IMR-90 (cell line): ENCODE data around the gene TMEM63B. TPM values are rescaled to one million over a fixed set of nuclear protein-coding genes. Genes with fewer than 3 reads are reported as not detected.
A peak's percentile ranks its signal among the peaks of the same experiment; 100 is the strongest.

Experiments used
- ATAC-seq: fragments of 200-7000 bp; cut with Tn5 transposase; 2 replicates; pipeline ENCODE4 v1.9.1; 2020; ENCODE audit warnings: low read depth, mild to moderate bottlenecking, moderate library complexity
- BruUV-seq: library from RNA; stranded (reverse); fragments of 400-500 nt; replicated peaks from 2 replicates; lab custom pipeline; 2021; lab: Mats Ljungman, UMichigan
- CTCF ChIA-PET: fragments of 300-600 bp; formaldehyde crosslinking; extraction: SDS; loops from one replicate; lab custom pipeline; 2021; ENCODE audit warnings: antibody characterized with exemption; lab: Yijun Ruan, JAX
- POLR2A ChIA-PET: fragments of 300-600 bp; sonication (Branson Sonifier 250); formaldehyde crosslinking; loops from one replicate; lab custom pipeline; 2022; ENCODE audit warnings: antibody characterized with exemption; ENCODE audit not compliant: unreplicated experiment; lab: Charles Lee
- DNase-seq: peaks from one replicate; pipeline ENCODE4 v3.0.0; 2013
- H2AFZ ChIP-seq: replicated peaks from 2 replicates; pipeline ENCODE3; 2013; ENCODE audit warnings: low read length, mild to moderate bottlenecking; ENCODE audit not compliant: poor library complexity
- H2AK5ac ChIP-seq: 2 replicates; pipeline ENCODE4 v1.6.1; 2013; ENCODE audit warnings: low read depth, low read length, inconsistent platforms
- H2AK9ac ChIP-seq: replicated peaks from 2 replicates; pipeline ENCODE3; 2013; ENCODE audit warnings: mild to moderate bottlenecking, low read depth, low read length, moderate library complexity; ENCODE audit not compliant: poor library complexity
- H2BK120ac ChIP-seq: 2 replicates; pipeline ENCODE4 v1.6.1; 2013; ENCODE audit warnings: low read depth, low read length, inconsistent platforms
- H2BK15ac ChIP-seq: 3 replicates; pipeline ENCODE4 v1.6.1; 2013; ENCODE audit warnings: low read depth, low read length, inconsistent platforms
- H2BK20ac ChIP-seq: 2 replicates; pipeline ENCODE4 v1.6.1; 2013; ENCODE audit warnings: low read depth, mild to moderate bottlenecking, inconsistent platforms, low read length, moderate library complexity
- H2BK5ac ChIP-seq: 2 replicates; pipeline ENCODE4 v1.6.1; 2013; ENCODE audit warnings: mild to moderate bottlenecking, low read depth, low read length, inconsistent platforms; ENCODE audit not compliant: poor library complexity, severe bottlenecking
- H3K14ac ChIP-seq: replicated peaks from 2 replicates; pipeline ENCODE4 v1.6.1; 2013; ENCODE audit warnings: low read depth, low read length, inconsistent platforms
- H3K18ac ChIP-seq: 2 replicates; pipeline ENCODE4 v1.6.1; 2013; ENCODE audit warnings: low read depth, low read length, control low read depth
- H3K23ac ChIP-seq: 2 replicates; pipeline ENCODE4 v1.6.1; 2013; ENCODE audit warnings: low read depth, low read length, inconsistent platforms
- H3K27ac ChIP-seq: 2 replicates; pipeline ENCODE4 v1.5.1; 2013; ENCODE audit warnings: mild to moderate bottlenecking, control low read depth, low read length; ENCODE audit not compliant: insufficient read depth
- H3K27me3 ChIP-seq: 2 replicates; pipeline ENCODE4 v1.6.1; 2013; ENCODE audit warnings: low read length; ENCODE audit not compliant: control insufficient read depth, insufficient read depth
- H3K36me3 ChIP-seq: 2 replicates; pipeline ENCODE4 v1.6.1; 2013; ENCODE audit warnings: low read length, mixed read lengths; ENCODE audit not compliant: control insufficient read depth, insufficient read depth
- H3K4ac ChIP-seq: 2 replicates; pipeline ENCODE4 v1.6.1; 2013; ENCODE audit warnings: low read depth, low read length, inconsistent platforms
- H3K4me1 ChIP-seq: 2 replicates; pipeline ENCODE4 v1.6.1; 2013; ENCODE audit warnings: low read length, mixed read lengths; ENCODE audit not compliant: control insufficient read depth, insufficient read depth
- H3K4me2 ChIP-seq: 2 replicates; pipeline ENCODE4 v1.6.1; 2013; ENCODE audit warnings: low read depth, mild to moderate bottlenecking, control low read depth, low read length, moderate library complexity
- H3K4me3 ChIP-seq: 2 replicates; pipeline ENCODE4 v1.5.1; 2013; ENCODE audit warnings: low read depth, mild to moderate bottlenecking, control low read depth, low read length, moderate library complexity; ENCODE audit not compliant: insufficient read depth
- H3K56ac ChIP-seq: 2 replicates; pipeline ENCODE4 v1.6.1; 2013; ENCODE audit warnings: low read length, inconsistent platforms; ENCODE audit not compliant: insufficient read depth; ENCODE audit errors: extremely low read depth
- H3K79me1 ChIP-seq, 2 experiments: 2 replicates each; pipeline ENCODE4 v1.6.1; 2013; ENCODE audit warnings: low read length in 2 of 2, inconsistent platforms in 1 of 2, low read depth in 1 of 2
- H3K9ac ChIP-seq: 2 replicates; pipeline ENCODE4 v1.6.1; 2013; ENCODE audit warnings: low read depth, low read length, control low read depth
- H3K9me1 ChIP-seq: 2 replicates; pipeline ENCODE4 v1.6.1; 2013; ENCODE audit warnings: low read length, inconsistent platforms; ENCODE audit not compliant: insufficient read depth
- H3K9me3 ChIP-seq: 2 replicates; pipeline ENCODE4 v1.6.1; 2013; ENCODE audit warnings: low read length; ENCODE audit not compliant: control insufficient read depth, insufficient read depth
- H4K20me1 ChIP-seq: 2 replicates; pipeline ENCODE4 v1.6.1; 2013; ENCODE audit warnings: low read length, inconsistent platforms; ENCODE audit not compliant: insufficient read depth
- H4K5ac ChIP-seq: 2 replicates; pipeline ENCODE4 v1.6.1; 2013; ENCODE audit warnings: mild to moderate bottlenecking, low read depth, low read length, control low read depth
- H4K8ac ChIP-seq, 2 experiments: 2 replicates each; pipeline ENCODE4 v1.6.1; 2013; ENCODE audit warnings: low read depth in 2 of 2, low read length in 2 of 2, control low read depth in 1 of 2, inconsistent platforms in 1 of 2
- H4K91ac ChIP-seq: 2 replicates; pipeline ENCODE4 v1.6.1; 2013; ENCODE audit warnings: low read depth, low read length, inconsistent platforms; ENCODE audit not compliant: insufficient read depth
- CEBPB ChIP-seq: IDR thresholded peaks from 2 replicates; pipeline ENCODE4 v1.6.1; 2012; ENCODE audit warnings: low read depth, low read length, improper control_type of control experiment
- NFE2L2 ChIP-seq: fragments of 150-350 bp; IDR thresholded peaks from 2 replicates; pipeline ENCODE4 v1.6.1; 2016; ENCODE audit warnings: low read depth, mild to moderate bottlenecking, low read length
- RFX5 ChIP-seq: IDR thresholded peaks from 2 replicates; pipeline ENCODE4 v1.8.0; 2012; ENCODE audit warnings: low read depth, mild to moderate bottlenecking, low read length, moderate library complexity
- USF2 ChIP-seq: fragments of 150-350 bp; IDR thresholded peaks from 2 replicates; pipeline ENCODE4 v1.6.1; 2017; ENCODE audit warnings: mild to moderate bottlenecking, antibody characterized with exemption, low read length, low read depth
- WGBS, 2 experiments: methylation state at CpG; one replicate each; pipeline versions ENCODE4 v1.1.5 to v1.1.7; 2013; ENCODE audit warnings: missing lambda C conversion rate in 2 of 2; ENCODE audit not compliant: insufficient read length in 1 of 2; ENCODE audit errors: extremely low coverage in 2 of 2; 5-methylcytosine and 5-hydroxymethylcytosine counted together
- dilution Hi-C: fragments of 300-500 bp; cut with HindIII; formaldehyde crosslinking; loops from one replicate; pipeline ENCODE4 v1.14.3; 2018; ENCODE audit warnings: low sequenced_read_pairs; ENCODE audit not compliant: unreplicated experiment
- in situ Hi-C: fragments of 300-500 bp; cut with MboI; formaldehyde crosslinking; loops from 3 replicates; pipeline ENCODE4 v1.14.3; 2019; ENCODE audit warnings: low sequenced_read_pairs, inconsistent platforms, mixed read lengths
- intact Hi-C: fragments of 100-400 bp; cut with micrococcal nuclease; formaldehyde crosslinking; loops from 2 replicates; pipeline ENCODE4 v1.10.0; 2022
- polyA plus RNA-seq, 3 experiments: library from polyadenylated mRNA; depleted of rRNA; stranded (reverse); fragments of >200 nt; gene quantifications; 2 replicates each; pipeline ENCODE4 v1.2.3, GENCODE V29; 2012; ENCODE audit warnings: low replicate concordance in 1 of 3
- total RNA-seq: library from RNA; depleted of rRNA; stranded (reverse); fragments of >200 nt; gene quantifications from 2 replicates; pipeline ENCODE4 v1.2.3, GENCODE V29; 2012

Gene TMEM63B
- total and polyA plus RNA-seq, 2 of the 4 experiments (the other 2 are of a cell fraction): 12.2 to 42.6 TPM

GRCh38 chr6:44105146-44105545, 22.2 kb upstream of the TMEM63B start:
- H2BK120ac ChIP-seq: no peak overlapping the region
- WGBS, 2 experiments: 92% methylated on average over 2 of the region's 7 CpGs; no CpG with 5 or more reads in 1 of the 2 experiments
- H2AK9ac ChIP-seq: no peak overlapping the region
- H4K5ac ChIP-seq: no peak overlapping the region
- no peak for TF ChIP-seq NFE2L2
- no peak for TF ChIP-seq RFX5
- TF ChIP-seq USF2: no peak
- peak; percentile 17; the same call in 1 of the 2 replicates for TF ChIP-seq CEBPB
- no peak overlapping the region for H3K56ac ChIP-seq
- no peak overlapping the region for H2AK5ac ChIP-seq
- no peaks in the 10 kb centered on the region for H3K27me3 ChIP-seq
- POLR2A ChIA-PET: no interaction called here
- no peak overlapping the region for H2BK15ac ChIP-seq
- H3K4me2 ChIP-seq: no peak overlapping the region
- H3K9me1 ChIP-seq: peaks cover 21% of the 10 kb centered on the region; the same call in 1 of the 2 replicates
- peaks cover 14% of the 10 kb centered on the region for H3K4me1 ChIP-seq
- no peak overlapping the region for H2BK5ac ChIP-seq
- H3K4me3 ChIP-seq: no peak overlapping the region
- H3K14ac ChIP-seq: no peak overlapping the region
- H2AFZ ChIP-seq: no peak overlapping the region
- H3K36me3 ChIP-seq: peaks cover 38% of the 10 kb centered on the region
- no peak overlapping the region for H4K8ac ChIP-seq
- H3K27ac ChIP-seq: no peak overlapping the region
- no peak overlapping the region for H4K91ac ChIP-seq
- H2BK20ac ChIP-seq: no peak overlapping the region
- no peak overlapping the region for H3K23ac ChIP-seq
- no TSS peak for BruUV-seq
- ATAC-seq (no peak), DNase-seq (no peak)
- H3K79me1 ChIP-seq: peaks cover 30 to 49% of the 10 kb centered on the region in 2 experiments
- H3K9me3 ChIP-seq: no peaks in the 10 kb centered on the region
- dilution Hi-C loops (no loop called here), intact Hi-C loops (no loop called here), in situ Hi-C loops (loop anchor here (5.0 kb wide), 1 partner anchor 132 kb away; no protein-coding TSS in a partner anchor)
- no peak overlapping the region for H3K4ac ChIP-seq
- H4K20me1 ChIP-seq: peaks cover 39% of the 10 kb centered on the region
- H3K18ac ChIP-seq: no peak overlapping the region
- H3K9ac ChIP-seq: no peak overlapping the region
- CTCF ChIA-PET: no interaction called here
